Activated CD8-positive, alpha-beta T cell treated with anti-CD3 and anti-CD28 coated beads for 36 hours (primary cell): ENCODE data around the gene HIVEP1. TPM values are rescaled to one million over a fixed set of nuclear protein-coding genes. Genes with fewer than 3 reads are reported as not detected.

ENCODE experiments used
- ATAC-seq: fragments of 200-7000 bp; cut with Tn5 transposase; one replicate; pipeline ENCODE4 v1.10.0; 2021; ENCODE audit warnings: mild to moderate bottlenecking, moderate library complexity
- CTCF ChIA-PET: fragments of 350-600 bp; sonication (Branson Sonifier 250); formaldehyde crosslinking; loops from one replicate; lab custom pipeline; 2021; ENCODE audit warnings: antibody characterized with exemption; lab: Charles Lee
- POLR2A ChIA-PET: fragments of 350-600 bp; sonication (Branson Sonifier 250); formaldehyde crosslinking; loops from one replicate; lab custom pipeline; 2021; ENCODE audit warnings: antibody characterized with exemption; lab: Charles Lee
- DNase-seq: peaks from one replicate; pipeline ENCODE4 v3.0.0-alpha.2; 2020
- H3K27ac Mint-ChIP-seq: one replicate; pipeline ENCODE4 v1.8.0; 2021; ENCODE audit warnings: mild to moderate bottlenecking, mixed read lengths
- H3K27me3 Mint-ChIP-seq: one replicate; pipeline ENCODE4 v1.8.0; 2021; ENCODE audit warnings: mixed read lengths
- H3K36me3 Mint-ChIP-seq: one replicate; pipeline ENCODE4 v1.8.0; 2021; ENCODE audit warnings: low read depth, mixed read lengths
- H3K4me1 Mint-ChIP-seq: one replicate; pipeline ENCODE4 v1.8.0; 2021; ENCODE audit warnings: low read depth, mixed read lengths
- H3K4me3 Mint-ChIP-seq: one replicate; pipeline ENCODE4 v1.8.0; 2021; ENCODE audit warnings: mild to moderate bottlenecking, moderate library complexity, mixed read lengths
- H3K9me3 Mint-ChIP-seq: one replicate; pipeline ENCODE4 v1.8.0; 2021; ENCODE audit warnings: mixed read lengths
- CTCF ChIP-seq: fragments of 200-600 bp; IDR thresholded peaks from one replicate; pipeline ENCODE4 v1.8.0; 2022; ENCODE audit warnings: antibody characterized with exemption, mild to moderate bottlenecking
- intact Hi-C: fragments of 100-400 bp; cut with micrococcal nuclease; formaldehyde crosslinking; loops from one replicate; pipeline ENCODE4 v1.10.0; 2022
- total RNA-seq, 2 experiments: library from RNA; stranded (reverse); gene quantifications; one replicate each; pipeline ENCODE4 v1.2.3, GENCODE V29; 2021

HIVEP1 gene
- total RNA-seq, 2 experiments from 2014 or later, result 38.5 to 41.3 TPM

- DNase-seq (no peak), ATAC-seq (no peak)
- H3K4me1 Mint-ChIP-seq, result peaks cover 67% of the 10 kb centered on the region
- H3K36me3 Mint-ChIP-seq, result peaks cover 79% of the 10 kb centered on the region
- no peak for TF ChIP-seq CTCF
- ChIA-PET CTCF (interaction anchor here (0.7 to 1.3 kb wide), 3 partner anchors 11 to 808 kb away, joined by 3 to 5 read pairs (median 3); no protein-coding TSS in a partner anchor), POLR2A (interaction anchor here (0.6 to 1.2 kb wide), 2 partner anchors 15 to 318 kb away, joined by 3 read pairs; no protein-coding TSS in a partner anchor)
- no peak overlapping the region for H3K4me3 Mint-ChIP-seq
- intact Hi-C loops, result no loop called here
- H3K9me3 Mint-ChIP-seq, result peaks cover 10% of the 10 kb centered on the region
- no peak overlapping the region for H3K27ac Mint-ChIP-seq
- no peaks in the 10 kb centered on the region for H3K27me3 Mint-ChIP-seq
Measured at GRCh38 chr6:12029979-12030737, 18.0 kb downstream of the HIVEP1 start.

GRCh38 chr6:12030993-12031550 is 19.0 kb downstream of the HIVEP1 start:
- H3K27ac Mint-ChIP-seq, result peak overlapping the region; percentile 26
- peaks cover 68% of the 10 kb centered on the region for H3K4me1 Mint-ChIP-seq
- intact Hi-C loops, result no loop called here
- peak; percentile 85 for ATAC-seq
- H3K4me3 Mint-ChIP-seq, result no peak overlapping the region
- peaks cover 71% of the 10 kb centered on the region for H3K36me3 Mint-ChIP-seq
- ChIA-PET CTCF (interaction anchor here (1.0 to 1.3 kb wide), 2 partner anchors 12 to 21 kb away, joined by 3 to 5 read pairs; no protein-coding TSS in a partner anchor), POLR2A (interaction anchor here (0.6 to 1.2 kb wide), 2 partner anchors 16 to 319 kb away, joined by 3 read pairs; no protein-coding TSS in a partner anchor)
- peak; percentile 43 for DNase-seq
- no peak for TF ChIP-seq CTCF
- H3K27me3 Mint-ChIP-seq, result no peaks in the 10 kb centered on the region
- H3K9me3 Mint-ChIP-seq, result peaks cover 10% of the 10 kb centered on the region

GRCh38 chr6:12032783-12033573 is 20.9 kb downstream of the HIVEP1 start:
- CTCF ChIA-PET, result no interaction called here
- TF ChIP-seq CTCF, result no peak
- H3K9me3 Mint-ChIP-seq, result peaks cover 10% of the 10 kb centered on the region
- no peak overlapping the region for H3K27ac Mint-ChIP-seq
- no peak for ATAC-seq
- POLR2A ChIA-PET, result no interaction called here
- H3K4me3 Mint-ChIP-seq, result no peak overlapping the region
- intact Hi-C loops, result no loop called here
- no peaks in the 10 kb centered on the region for H3K27me3 Mint-ChIP-seq
- H3K4me1 Mint-ChIP-seq, result peaks cover 71% of the 10 kb centered on the region
- no peak for DNase-seq
- peaks cover 64% of the 10 kb centered on the region for H3K36me3 Mint-ChIP-seq

GRCh38 chr6:12033770-12034169 is 21.7 kb downstream of the HIVEP1 start:
- DNase-seq (no peak), ATAC-seq (no peak)
- intact Hi-C loops, result no loop called here
- Mint-ChIP-seq H3K27me3 (no peaks in the 10 kb centered on the region), H3K27ac (no peak overlapping the region), H3K36me3 (peaks cover 63% of the 10 kb centered on the region), H3K4me1 (peaks cover 71% of the 10 kb centered on the region), H3K9me3 (peaks cover 7% of the 10 kb centered on the region), H3K4me3 (no peak overlapping the region)
- no peak for TF ChIP-seq CTCF
- ChIA-PET POLR2A (no interaction called here), CTCF (no interaction called here)
